ENCODE results near the gene WDR64.
"Not testable (repeated sequence)": the region's sequence is repeated elsewhere in the genome, so short reads cannot be mapped to it uniquely, and the experiment has no call there.

Gene WDR64

DNA sequence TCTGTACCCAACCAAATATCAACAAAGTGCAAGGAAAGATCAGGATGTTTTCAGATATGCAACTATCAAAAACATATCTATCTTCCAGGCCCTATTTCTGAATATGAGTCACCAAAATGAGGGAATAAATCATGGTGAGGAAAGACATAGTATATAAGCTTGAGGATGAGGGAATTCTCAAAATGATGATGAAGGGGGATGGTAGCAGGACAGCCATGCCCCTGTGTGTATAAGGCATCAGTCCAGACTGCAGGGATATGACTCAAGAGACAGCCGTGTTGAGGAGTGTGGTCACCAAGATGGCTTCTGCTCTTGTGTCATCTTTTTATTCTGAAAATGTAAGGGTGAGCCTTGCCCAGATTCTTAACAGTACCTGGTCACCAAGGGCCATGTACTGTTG, 4.4 kb upstream of the WDR64 start:
- TF ChIP-seq MAX (IDR thresholded peaks at IDR 0.05; ENCODE audit: low read depth, low read length) (no peak), POLR2A (IDR thresholded peaks at IDR 0.05; ENCODE audit: extremely low read depth, insufficient read length) (no peak), MYC (IDR thresholded peaks at IDR 0.05; ENCODE audit: low read depth, low read length) (no peak), CTCF (IDR thresholded peaks at IDR 0.05; ENCODE audit: low read depth, low read length) (no peak)
- DNase-seq (ENCODE audit: low read depth) = no peak

DNA sequence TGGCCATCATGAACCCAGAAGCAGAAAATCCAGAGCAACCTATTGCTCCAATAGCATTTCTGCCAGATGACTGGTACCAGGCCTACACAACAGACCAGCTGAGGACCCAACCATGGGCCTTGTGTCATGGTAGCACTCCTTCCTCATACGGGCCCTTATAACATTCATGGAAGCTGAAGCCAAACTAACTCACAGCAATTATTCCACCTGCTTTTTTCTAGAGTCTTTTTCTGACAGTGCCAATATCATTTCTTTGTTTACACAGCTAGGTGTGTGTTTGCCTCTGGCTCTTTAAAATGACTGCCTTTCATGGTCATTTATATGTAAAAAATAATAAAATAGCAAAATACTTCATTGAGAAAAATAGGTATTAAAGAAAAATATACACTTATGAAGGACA, 3.9 kb upstream of the WDR64 start:
- H3K4me3 ChIP-seq (ENCODE audit: low read depth, low read length) = no peak overlapping the region
- DNase-seq (ENCODE audit: low read depth) = no peak
- TF ChIP-seq MAX (IDR thresholded peaks at IDR 0.05; ENCODE audit: low read depth, low read length) (no peak), MYC (IDR thresholded peaks at IDR 0.05; ENCODE audit: low read depth, low read length) (no peak), POLR2A (IDR thresholded peaks at IDR 0.05; ENCODE audit: extremely low read depth, insufficient read length) (no peak), CTCF (IDR thresholded peaks at IDR 0.05; ENCODE audit: low read depth, low read length) (no peak)

More for the DNA sequence above, 4.4 kb upstream of the WDR64 start:
- no peak overlapping the region for H3K4me3 ChIP-seq (ENCODE audit: low read depth, low read length)

DNA sequence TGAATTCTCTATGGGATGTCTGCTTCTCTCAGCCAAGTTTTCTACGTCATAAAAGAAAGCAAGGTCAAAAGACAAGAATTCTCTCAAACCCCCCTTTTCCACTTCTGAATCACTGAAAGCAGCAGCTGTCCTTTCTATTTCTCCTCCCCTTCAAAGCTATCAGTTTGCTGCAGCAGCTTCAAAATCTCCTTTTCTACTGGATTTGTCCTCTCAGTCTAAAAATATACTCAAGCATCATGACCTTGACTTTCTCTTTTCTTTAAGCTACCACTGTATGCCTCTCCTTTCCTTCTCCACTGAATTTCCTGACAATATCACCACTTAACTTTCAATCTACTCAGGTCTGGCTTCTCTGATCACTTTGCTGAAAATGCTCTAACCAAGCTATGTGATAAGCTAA, 1.9 kb downstream of the WDR64 start:
- no peak overlapping the region for H3K4me3 ChIP-seq (ENCODE audit: low read depth, low read length)
- TF ChIP-seq MAX (IDR thresholded peaks at IDR 0.05; ENCODE audit: low read depth, low read length) (no peak), CTCF (IDR thresholded peaks at IDR 0.05; ENCODE audit: low read depth, low read length) (no peak), POLR2A (IDR thresholded peaks at IDR 0.05; ENCODE audit: extremely low read depth, insufficient read length) (no peak), MYC (IDR thresholded peaks at IDR 0.05; ENCODE audit: low read depth, low read length) (no peak)
- DNase-seq (ENCODE audit: low read depth) = no peak

DNA sequence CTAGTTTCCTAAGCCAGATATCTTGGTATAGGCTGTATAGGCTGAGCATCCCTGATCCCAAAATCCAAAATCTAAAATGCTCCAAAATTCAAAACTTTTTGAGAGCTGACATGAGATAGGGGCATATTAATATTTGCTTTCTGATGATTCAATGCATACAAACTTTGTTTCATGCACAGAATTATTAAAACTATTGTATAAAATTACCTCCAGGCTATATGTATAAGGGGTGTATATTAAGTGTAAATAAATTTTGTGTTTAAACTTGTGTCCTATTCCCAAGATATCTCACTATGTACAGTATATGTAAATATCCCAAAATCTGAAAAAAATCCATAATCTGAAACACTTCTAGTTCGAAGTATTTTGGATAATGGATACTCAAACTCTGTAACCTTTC, 2.6 kb downstream of the WDR64 start:
- no peak for TF ChIP-seq POLR2A (IDR thresholded peaks at IDR 0.05; ENCODE audit: extremely low read depth, insufficient read length)
- no peak for TF ChIP-seq CTCF (IDR thresholded peaks at IDR 0.05; ENCODE audit: low read depth, low read length)
- TF ChIP-seq MYC (IDR thresholded peaks at IDR 0.05; ENCODE audit: low read depth, low read length) = no peak
- no peak for TF ChIP-seq MAX (IDR thresholded peaks at IDR 0.05; ENCODE audit: low read depth, low read length)
- DNase-seq (ENCODE audit: low read depth) = no peak
- H3K4me3 ChIP-seq (ENCODE audit: low read depth, low read length) = no peak overlapping the region

GRCh38 chr1:241658081-241658793, 6.2 kb downstream of the WDR64 start:
- no peak for DNase-seq (ENCODE audit: low read depth)
- TF ChIP-seq POLR2A (IDR thresholded peaks at IDR 0.05; ENCODE audit: extremely low read depth, insufficient read length) (no peak), CTCF (IDR thresholded peaks at IDR 0.05; ENCODE audit: low read depth, low read length) (no peak), MAX (IDR thresholded peaks at IDR 0.05; ENCODE audit: low read depth, low read length) (no peak), MYC (IDR thresholded peaks at IDR 0.05; ENCODE audit: low read depth, low read length) (no peak)
- no peak overlapping the region for H3K4me3 ChIP-seq (ENCODE audit: low read depth, low read length)

DNA sequence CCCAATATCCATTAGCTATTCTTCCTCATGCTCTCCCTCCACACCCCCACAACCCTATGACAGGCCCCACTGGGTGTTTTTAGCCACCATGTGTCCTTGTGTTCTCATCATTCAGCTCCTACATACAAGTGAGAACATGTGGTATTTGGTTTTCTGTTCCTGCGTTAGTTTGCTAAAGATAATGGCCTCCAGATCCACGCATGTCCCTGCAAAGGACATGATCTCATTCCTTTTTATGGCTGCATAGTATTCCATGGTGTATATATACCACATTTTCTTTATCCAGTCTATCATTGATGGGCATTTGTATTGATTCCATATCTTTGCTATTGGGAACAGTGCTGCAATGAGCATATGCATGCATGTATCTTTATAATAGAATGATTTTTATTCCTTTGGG, 6.9 kb downstream of the WDR64 start:
- H3K4me3 ChIP-seq (ENCODE audit: low read depth, low read length) = not testable (repeated sequence)

More for the DNA sequence above, 6.9 kb downstream of the WDR64 start:
- DNase-seq (ENCODE audit: low read depth) = not testable (repeated sequence)

Data from NB4 (cell line).